ENCODE data around the gene TRIM24. TPM values are rescaled to one million over a fixed set of nuclear protein-coding genes. Genes with fewer than 3 reads are reported as not detected.

The TRIM24 gene
- total RNA-seq, 1 donor from 2014 or later = 14.3 TPM

GRCh38 chr7:138608275-138608674 lies 148.2 kb downstream of the TRIM24 start:
- Mint-ChIP-seq H3K27ac (no peak overlapping the region), H3K4me1 (peaks cover 3% of the 10 kb centered on the region), H3K36me3 (ENCODE audit: low read depth) (no peaks in the 10 kb centered on the region), H3K27me3 (no peaks in the 10 kb centered on the region), H3K4me3 (no peak overlapping the region), H3K9me3 (no peaks in the 10 kb centered on the region)
- POLR2A ChIA-PET = interaction anchor here (0.5 to 0.6 kb wide), 2 partner anchors 146 to 148 kb away, joined by 3 to 4 read pairs; partner anchors contain the start of gene TRIM24
- DNase-seq (no peak), ATAC-seq (ENCODE audit: low read depth) (no peak)
- CTCF ChIA-PET = no interaction called here
- intact Hi-C loops (cut with micrococcal nuclease) = no loop called here
- no peak for TF ChIP-seq CTCF (IDR thresholded peaks at IDR 0.05)

- no peak for TF ChIP-seq CTCF (IDR thresholded peaks at IDR 0.05)
- Mint-ChIP-seq H3K4me1 (peaks cover 3% of the 10 kb centered on the region), H3K27me3 (no peaks in the 10 kb centered on the region), H3K4me3 (no peak overlapping the region), H3K9me3 (no peaks in the 10 kb centered on the region), H3K36me3 (ENCODE audit: low read depth) (no peaks in the 10 kb centered on the region), H3K27ac (no peak overlapping the region)
- DNase-seq (no peak), ATAC-seq (ENCODE audit: low read depth) (no peak)
- ChIA-PET POLR2A (no interaction called here), CTCF (no interaction called here)
- intact Hi-C loops (cut with micrococcal nuclease) = no loop called here
These were observed 150.7 kb downstream of the TRIM24 start for GRCh38 chr7:138610671-138611170.

GRCh38 chr7:138613630-138614029 lies 153.6 kb downstream of the TRIM24 start:
- no peak for TF ChIP-seq CTCF (IDR thresholded peaks at IDR 0.05)
- H3K36me3 Mint-ChIP-seq (ENCODE audit: low read depth) = no peaks in the 10 kb centered on the region
- ATAC-seq (ENCODE audit: low read depth) (no peak), DNase-seq (no peak)
- intact Hi-C loops (cut with micrococcal nuclease) = no loop called here
- H3K4me3 Mint-ChIP-seq = no peak overlapping the region
- no peaks in the 10 kb centered on the region for H3K27me3 Mint-ChIP-seq
- POLR2A ChIA-PET = no interaction called here
- no peaks in the 10 kb centered on the region for H3K9me3 Mint-ChIP-seq
- CTCF ChIA-PET = no interaction called here
- no peak overlapping the region for H3K27ac Mint-ChIP-seq
- H3K4me1 Mint-ChIP-seq = no peaks in the 10 kb centered on the region

GRCh38 chr7:138616085-138616484 lies 156.0 kb downstream of the TRIM24 start:
- ATAC-seq (ENCODE audit: low read depth) (no peak), DNase-seq (no peak)
- Mint-ChIP-seq H3K27ac (no peak overlapping the region), H3K27me3 (no peaks in the 10 kb centered on the region), H3K4me1 (no peaks in the 10 kb centered on the region), H3K9me3 (no peaks in the 10 kb centered on the region), H3K36me3 (ENCODE audit: low read depth) (no peaks in the 10 kb centered on the region), H3K4me3 (no peak overlapping the region)
- intact Hi-C loops (cut with micrococcal nuclease) = no loop called here
- POLR2A ChIA-PET = no interaction called here
- no peak for TF ChIP-seq CTCF (IDR thresholded peaks at IDR 0.05)
- CTCF ChIA-PET = no interaction called here

GRCh38 chr7:138618506-138618905 lies 158.4 kb downstream of the TRIM24 start:
- ChIA-PET POLR2A (no interaction called here), CTCF (no interaction called here)
- no peak overlapping the region for H3K27ac Mint-ChIP-seq
- no peak for DNase-seq
- H3K36me3 Mint-ChIP-seq (ENCODE audit: low read depth) = no peaks in the 10 kb centered on the region
- TF ChIP-seq CTCF (IDR thresholded peaks at IDR 0.05) = no peak
- no peaks in the 10 kb centered on the region for H3K27me3 Mint-ChIP-seq
- H3K9me3 Mint-ChIP-seq = no peaks in the 10 kb centered on the region
- H3K4me3 Mint-ChIP-seq = no peak overlapping the region
- intact Hi-C loops (cut with micrococcal nuclease) = no loop called here
- no peaks in the 10 kb centered on the region for H3K4me1 Mint-ChIP-seq
- ATAC-seq (ENCODE audit: low read depth) = no peak
